GM19438 (cell line): ENCODE data around the gene FOXI1.

Source experiments
- ATAC-seq: cut with Tn5 transposase; IDR thresholded peaks from one replicate; pipeline ENCODE4 v1.9.1; 2021; ENCODE audit warnings: low read depth; ENCODE audit not compliant: unreplicated experiment

Gene FOXI1

DNA sequence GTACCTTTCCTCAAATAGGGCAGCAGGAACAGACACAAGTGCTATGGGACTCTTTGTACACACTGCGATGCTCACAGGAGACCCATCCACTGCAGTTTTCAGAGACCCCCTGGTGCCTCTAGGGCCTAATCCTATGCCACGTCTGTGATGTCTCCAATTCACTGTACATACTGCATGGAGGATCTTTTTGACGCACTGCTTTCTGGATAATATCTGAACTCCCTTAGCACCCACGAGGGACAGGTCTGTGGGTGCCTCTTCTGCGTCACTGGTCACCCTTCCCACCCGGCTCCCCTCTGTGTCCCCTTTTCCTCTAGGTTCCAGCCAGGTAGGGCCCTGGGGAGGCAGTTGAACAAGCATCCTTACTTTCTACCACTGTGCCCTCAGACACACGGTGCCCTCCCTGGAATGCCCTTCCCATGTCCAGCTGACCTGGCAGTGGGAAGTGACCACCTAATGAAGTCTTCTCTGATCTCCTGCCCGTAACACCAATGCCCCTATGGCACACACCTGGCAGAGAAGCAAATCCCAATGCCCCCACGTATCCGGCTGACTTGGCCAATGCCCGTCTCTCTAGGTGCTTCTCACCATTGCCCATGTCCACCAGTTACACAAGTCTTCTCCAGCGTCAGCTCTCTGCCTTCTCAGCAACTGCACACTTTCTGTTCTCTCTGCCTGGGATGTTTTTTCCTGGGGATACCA lies 41.5 kb downstream of the FOXI1 start:
- ATAC-seq, result no peak

DNA sequence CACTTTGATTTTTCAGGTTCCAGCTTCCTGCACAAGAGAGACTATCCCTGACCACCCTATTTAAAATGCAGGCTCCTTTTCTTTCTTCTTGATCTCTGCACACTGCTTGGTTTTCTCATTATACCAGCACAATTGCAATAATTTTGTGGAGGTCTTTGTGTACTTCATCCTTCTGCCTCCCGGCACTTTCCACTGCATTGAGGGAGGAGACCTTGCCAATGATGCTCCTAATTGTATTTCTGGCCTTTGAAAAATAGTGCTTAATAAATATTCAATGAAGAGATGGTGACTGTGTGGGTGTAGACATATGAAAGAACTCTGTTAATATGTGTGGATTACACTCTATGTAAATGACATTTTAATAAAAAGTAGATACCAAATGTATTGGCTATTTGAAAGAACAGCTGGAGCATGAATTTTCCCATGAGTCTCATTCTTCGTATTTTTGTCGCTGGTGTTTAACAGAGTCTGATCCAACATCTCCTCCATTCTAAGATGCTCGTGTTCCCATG lies 42.1 kb downstream of the FOXI1 start:
- no peak for ATAC-seq

- ATAC-seq, result no peak
Measured at GRCh38 chr5:170148430-170149205, 42.9 kb downstream of the FOXI1 start.

DNA sequence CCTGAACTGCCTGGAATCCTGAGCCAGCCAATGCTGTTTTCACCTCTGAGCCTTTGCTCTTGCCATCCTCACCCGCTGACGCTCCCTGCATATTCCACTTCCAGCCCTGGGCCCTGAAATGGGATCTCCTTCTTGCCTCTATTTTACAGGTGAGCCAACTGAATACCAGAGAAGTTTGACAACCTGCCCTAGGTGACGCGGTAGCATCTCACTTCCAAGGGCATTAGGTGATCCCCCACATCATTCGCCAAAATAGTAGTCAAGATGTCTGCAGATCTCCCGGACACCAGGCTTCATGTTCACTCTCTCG lies 43.5 kb downstream of the FOXI1 start:
- ATAC-seq, result no peak

DNA sequence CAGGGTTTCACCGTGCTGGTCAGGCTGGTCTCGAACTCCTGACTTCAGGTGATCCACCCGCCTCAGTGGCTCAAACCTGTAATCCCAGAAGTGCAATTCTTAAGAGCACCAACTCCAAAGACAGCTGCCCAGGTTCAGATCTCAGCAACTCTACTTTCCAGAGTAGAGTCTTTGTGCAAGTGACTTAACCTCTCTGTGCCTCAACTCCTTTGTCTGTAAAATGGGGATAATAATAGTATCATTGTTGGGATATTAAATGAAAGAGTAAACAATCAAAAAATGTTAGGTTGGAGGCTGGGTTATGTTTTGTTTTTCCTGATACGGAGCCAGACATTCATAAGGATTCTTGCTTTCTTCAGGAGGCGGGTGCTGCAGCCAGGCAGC lies 45.0 kb downstream of the FOXI1 start:
- ATAC-seq, result no peak

- ATAC-seq, result no peak
Measured at GRCh38 chr5:170151097-170151831, 45.6 kb downstream of the FOXI1 start.

GRCh38 chr5:170152767-170153166 lies 47.1 kb downstream of the FOXI1 start:
- no peak for ATAC-seq

DNA sequence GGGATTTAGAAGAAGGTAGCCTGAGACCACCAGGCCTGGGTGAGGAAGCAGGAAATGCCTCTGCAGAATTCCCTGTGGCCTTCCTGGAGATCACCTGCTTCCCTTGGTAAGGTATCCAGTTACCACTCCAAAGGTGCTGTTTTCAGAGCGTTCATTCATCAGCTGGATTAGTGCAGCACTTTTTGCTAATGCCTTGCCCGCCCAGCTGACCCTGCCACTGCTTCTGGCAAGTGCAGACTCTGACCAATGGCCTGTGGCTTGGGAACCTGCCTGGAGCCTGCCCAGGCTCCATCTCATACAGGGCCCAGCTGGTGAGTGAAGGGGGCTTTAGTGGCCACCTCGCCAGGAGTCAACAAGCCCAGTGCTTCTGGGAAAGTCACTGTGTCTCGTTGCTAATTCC lies 48.6 kb downstream of the FOXI1 start:
- ATAC-seq, result no peak

DNA sequence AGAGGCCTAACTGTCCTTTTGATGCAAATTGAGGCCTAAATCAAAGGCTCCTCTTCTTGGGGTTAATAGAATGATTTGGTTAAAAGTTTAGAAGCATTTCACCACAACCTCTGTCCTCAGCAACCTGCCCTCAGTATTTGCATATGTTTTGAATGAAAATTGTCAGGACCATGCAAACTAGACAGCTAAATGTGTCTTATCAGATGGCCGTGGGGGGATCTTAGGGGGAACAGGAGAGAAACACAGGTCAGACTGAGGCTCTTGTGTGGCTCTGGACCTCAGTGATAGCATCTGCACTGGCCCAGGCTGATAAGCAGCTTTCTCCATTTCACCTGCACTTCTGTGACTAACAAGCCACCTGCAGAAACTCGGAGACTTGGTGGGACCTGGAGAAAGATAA lies 49.0 kb downstream of the FOXI1 start:
- ATAC-seq, result no peak

DNA sequence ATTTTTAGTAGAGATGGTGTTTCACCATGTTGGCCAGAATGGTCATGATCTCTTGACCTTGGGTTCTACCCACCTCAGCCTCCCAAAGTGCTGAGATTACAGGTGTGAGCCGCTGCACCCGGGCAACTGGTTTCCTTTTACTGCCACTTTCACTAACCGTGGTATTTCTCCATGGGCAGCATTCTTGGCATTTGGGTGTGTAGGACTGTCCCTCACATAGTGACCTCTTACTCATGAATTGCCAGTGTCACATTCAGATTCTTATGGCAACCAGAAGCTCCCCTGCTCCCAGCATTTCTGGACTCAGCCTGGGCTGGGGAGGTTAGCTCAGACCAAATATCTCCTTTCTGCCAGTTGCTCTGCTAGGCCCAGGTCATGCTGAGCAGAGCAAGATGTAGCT lies 50.1 kb downstream of the FOXI1 start:
- ATAC-seq, result no peak

DNA sequence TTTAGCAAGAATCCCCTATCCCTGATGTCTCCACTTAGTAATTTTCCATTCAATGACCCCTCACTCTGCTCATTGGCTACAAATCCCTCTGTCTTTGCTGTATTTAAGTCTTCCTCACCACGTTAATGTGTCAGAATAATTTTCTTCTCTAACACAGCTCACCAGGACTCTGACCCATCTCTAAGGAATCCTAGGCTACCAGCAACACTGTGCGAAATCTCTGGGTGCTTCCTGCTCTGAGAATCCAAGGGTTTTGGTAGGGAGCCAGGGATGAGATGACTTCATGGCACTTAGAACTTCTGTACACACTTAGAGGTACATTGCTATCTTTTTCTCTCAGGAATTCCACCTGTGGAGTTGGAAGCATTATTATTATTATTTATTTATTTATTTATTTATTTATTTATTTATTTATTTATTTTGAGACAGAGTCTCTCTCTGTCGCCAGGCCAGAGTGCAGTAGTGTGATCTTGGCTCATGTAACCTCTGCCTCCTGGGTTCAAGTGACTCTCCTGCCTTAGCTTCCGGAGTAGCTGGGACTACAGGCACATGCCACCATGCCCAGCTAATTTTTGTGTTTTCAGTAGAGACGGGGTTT lies 53.5 kb downstream of the FOXI1 start:
- ATAC-seq, result no peak
